PC-9 (cell line): ENCODE results near the gene KCNJ14. TPM values are rescaled to one million over a fixed set of nuclear protein-coding genes. Genes with fewer than 3 reads are reported as not detected.
A peak's percentile ranks its signal among the peaks of the same experiment; 100 is the strongest.

Source experiments
- BruUV-seq: library from RNA; stranded (reverse); fragments of 400-500 nt; replicated peaks from 2 replicates; lab custom pipeline; 2021; lab: Mats Ljungman, UMichigan
- CTCF ChIA-PET: fragments of 300-600 bp; sonication (Branson Sonifier 250); formaldehyde crosslinking; loops from one replicate; lab custom pipeline; 2022; ENCODE audit warnings: antibody characterized with exemption; lab: Charles Lee
- POLR2A ChIA-PET: fragments of 300-600 bp; sonication (Branson Sonifier 250); formaldehyde crosslinking; loops from one replicate; lab custom pipeline; 2022; ENCODE audit warnings: antibody characterized with exemption; ENCODE audit not compliant: unreplicated experiment; lab: Charles Lee
- DNase-seq, 2 experiments: peaks; one replicate each; pipeline versions ENCODE4 v3.0.0 to v3.0.0-alpha.2; 2015 to 2022; ENCODE audit warnings: mixed read lengths in 1 of 2
- H2AFZ ChIP-seq: fragments of 200-600 bp; sonication (generic); 2 replicates; pipeline ENCODE4 v1.8.1; 2017; ENCODE audit warnings: antibody characterized with exemption
- H3F3A ChIP-seq: fragments of 200-600 bp; sonication (generic); 2 replicates; pipeline ENCODE4 v1.8.1; 2017; ENCODE audit warnings: antibody characterized with exemption, mild to moderate bottlenecking, low read depth; ENCODE audit not compliant: insufficient read depth
- H3K27ac ChIP-seq: fragments of 200-600 bp; sonication (generic); 2 replicates; pipeline ENCODE4 v1.6.1; 2016; ENCODE audit warnings: mixed run types
- H3K27me3 ChIP-seq: fragments of 200-600 bp; sonication (generic); 2 replicates; pipeline ENCODE4 v1.6.1; 2016; ENCODE audit warnings: low read depth, mixed run types; ENCODE audit not compliant: insufficient read depth
- H3K36me3 ChIP-seq: fragments of 200-600 bp; sonication (generic); 2 replicates; pipeline ENCODE4 v1.6.1; 2016; ENCODE audit warnings: low read depth, mixed run types
- H3K4me1 ChIP-seq: fragments of 200-600 bp; sonication (generic); replicated peaks from 2 replicates; pipeline ENCODE4 v1.6.1; 2016; ENCODE audit warnings: mixed run types; ENCODE audit not compliant: insufficient read depth
- H3K4me2 ChIP-seq: fragments of 200-600 bp; sonication (generic); 2 replicates; pipeline ENCODE4 v1.6.1; 2017; ENCODE audit warnings: mixed run types
- H3K4me3 ChIP-seq: fragments of 200-600 bp; sonication (generic); 2 replicates; pipeline ENCODE4 v1.6.1; 2016; ENCODE audit warnings: mixed run types
- H3K79me2 ChIP-seq: fragments of 200-600 bp; sonication (generic); 2 replicates; pipeline ENCODE4 v1.6.1; 2017; ENCODE audit warnings: low read depth, mixed run types
- H3K9me2 ChIP-seq: fragments of 200-600 bp; sonication (generic); 2 replicates; pipeline ENCODE4 v1.8.1; 2017; ENCODE audit warnings: mild to moderate bottlenecking; ENCODE audit not compliant: insufficient read depth
- H3K9me3 ChIP-seq: fragments of 200-600 bp; sonication (generic); 2 replicates; pipeline ENCODE4 v1.8.1; 2016; ENCODE audit warnings: low read depth; ENCODE audit not compliant: insufficient read depth
- H4K20me1 ChIP-seq: fragments of 200-600 bp; sonication (generic); 2 replicates; pipeline ENCODE4 v1.8.1; 2017; ENCODE audit not compliant: insufficient read depth
- CTCF ChIP-seq: fragments of 200-600 bp; sonication (generic); conservative IDR thresholded peaks from 2 replicates; pipeline ENCODE4 v1.6.1; 2017; ENCODE audit warnings: mixed run types, antibody characterized with exemption, mild to moderate bottlenecking, moderate library complexity
- EZH2 ChIP-seq: fragments of 200-600 bp; sonication (generic); IDR thresholded peaks from 2 replicates; pipeline ENCODE4 v1.8.0; 2017; ENCODE audit warnings: antibody characterized with exemption, low read depth
- intact Hi-C: fragments of 100-400 bp; cut with micrococcal nuclease; formaldehyde crosslinking; loops from one replicate; pipeline ENCODE4 v1.10.0; 2022; ENCODE audit not compliant: unreplicated experiment
- total RNA-seq: library from RNA; stranded (reverse); gene quantifications from 2 replicates; pipeline ENCODE4 v1.2.3, GENCODE V29; 2021

KCNJ14 gene
- total RNA-seq, 1 experiment from 2014 or later: 5.4 TPM

GRCh38 chr19:48501494-48502349 lies 46.3 kb downstream of the KCNJ14 start:
- Histone ChIP-seq H3K4me2 (peak overlapping the region; percentile 98), H3K79me2 (peaks cover 12% of the 10 kb centered on the region), H3K27me3 (no peaks in the 10 kb centered on the region), H4K20me1 (no peaks in the 10 kb centered on the region), H3K9me2 (no peaks in the 10 kb centered on the region), H3K4me1 (peaks cover 16% of the 10 kb centered on the region; the same call in 1 of the 2 replicates), H3K9me3 (no peaks in the 10 kb centered on the region), H3K36me3 (no peaks in the 10 kb centered on the region), H3K27ac (peak overlapping the region; percentile 65), H3F3A (peaks cover 30% of the 10 kb centered on the region), H3K4me3 (peak overlapping the region; percentile 95), H2AFZ (peak overlapping the region; percentile 97)
- DNase-seq: peak; percentile 96 to 99
- no TSS peak for BruUV-seq
- intact Hi-C loops: loop anchor here (1.0 to 5.0 kb wide), 4 partner anchors 8 to 179 kb away; partner anchors contain the start of gene DBP
- TF ChIP-seq CTCF: no peak
- TF ChIP-seq EZH2: no peak
- POLR2A ChIA-PET: interaction anchor here (0.6 to 1.1 kb wide), 7 partner anchors 8 to 1140 kb away, joined by 3 to 46 read pairs (median 11); partner anchors contain the start of gene SCAF1
- CTCF ChIA-PET: interaction anchor here (0.5 to 1.1 kb wide), 10 partner anchors 9 to 724 kb away, joined by 3 to 19 read pairs (median 4); no protein-coding TSS in a partner anchor

GRCh38 chr19:48502350-48503018 lies 47.1 kb downstream of the KCNJ14 start:
- H3K27me3 ChIP-seq: no peaks in the 10 kb centered on the region
- BruUV-seq: TSS peak; percentile 78
- H3K9me3 ChIP-seq: no peaks in the 10 kb centered on the region
- TF ChIP-seq CTCF (no peak), EZH2 (no peak)
- no peaks in the 10 kb centered on the region for H3K36me3 ChIP-seq
- peak overlapping the region; percentile 57; the same call in 1 of the 2 replicates for H3K4me3 ChIP-seq
- no peaks in the 10 kb centered on the region for H3K9me2 ChIP-seq
- peaks cover 12% of the 10 kb centered on the region for H3K79me2 ChIP-seq
- peak overlapping the region; percentile 65; the same call in 1 of the 2 replicates for H2AFZ ChIP-seq
- POLR2A ChIA-PET: interaction anchor here (0.5 to 1.1 kb wide), 9 partner anchors 9 to 1139 kb away, joined by 3 to 46 read pairs (median 3); partner anchors contain the start of gene SCAF1
- DNase-seq: no peak
- intact Hi-C loops: loop anchor here (1.0 to 5.0 kb wide), 3 partner anchors 82 to 180 kb away; partner anchors contain the start of gene DBP
- CTCF ChIA-PET: interaction anchor here (0.5 to 1.1 kb wide), 10 partner anchors 10 to 723 kb away, joined by 3 to 19 read pairs (median 4); no protein-coding TSS in a partner anchor
- H3F3A ChIP-seq: peaks cover 23% of the 10 kb centered on the region; the same call in 1 of the 2 replicates
- no peaks in the 10 kb centered on the region for H4K20me1 ChIP-seq
- 0 out of 2 replicates have a peak overlapping the region, but pooled peaks have one; percentile 12 for H3K27ac ChIP-seq
- peaks cover 16% of the 10 kb centered on the region; the same call in 1 of the 2 replicates for H3K4me1 ChIP-seq
- H3K4me2 ChIP-seq: peak overlapping the region; percentile 88
